K562 (cell line): ENCODE measurements around the gene WFIKKN1. TPM values are rescaled to one million over a fixed set of nuclear protein-coding genes. Genes with fewer than 3 reads are reported as not detected.

Experiments
- BHLHE40 ChIP-seq: IDR thresholded peaks from 2 replicates; pipeline ENCODE4 v1.6.1; 2011; ENCODE audit warnings: low read length, improper control_type of control experiment
- DMBX1 ChIP-seq: fragments of 250-450 bp; sonication (Bioruptor Pico); IDR thresholded peaks from 2 replicates; pipeline ENCODE4 v1.8.0; 2022; ENCODE audit warnings: inconsistent platforms, mild to moderate bottlenecking, moderate library complexity, borderline replicate concordance
- ELF2 ChIP-seq: fragments of 250-450 bp; sonication (Bioruptor Pico); IDR thresholded peaks from 2 replicates; pipeline ENCODE4 v1.5.0; 2021; ENCODE audit warnings: mild to moderate bottlenecking
- ILK ChIP-seq: fragments of 450-650 bp; IDR thresholded peaks from 2 replicates; pipeline ENCODE4 v1.6.1; 2016; ENCODE audit warnings: missing genetic modification characterization, low read depth, mild to moderate bottlenecking, missing compliant biosample characterization, moderate library complexity, borderline replicate concordance
- KDM5B ChIP-seq: fragments of 200-600 bp; sonication (generic); IDR thresholded peaks from 2 replicates; pipeline ENCODE4 v1.6.1; 2012; ENCODE audit warnings: low read depth, mild to moderate bottlenecking, moderate library complexity, low read length, control low read depth, inconsistent platforms; ENCODE audit not compliant: insufficient replicate concordance
- LEF1 ChIP-seq: fragments of 450-650 bp; IDR thresholded peaks from 2 replicates; pipeline ENCODE4 v1.6.1; 2016; ENCODE audit warnings: mild to moderate bottlenecking
- NR2C2 ChIP-seq, 2 experiments: fragments of 200-800 bp in 1 of 2; sonication (Bioruptor generic) in 1 of 2; sonication (generic) in 1 of 2; formaldehyde crosslinking in 1 of 2; IDR thresholded peaks; 2 replicates each; pipeline versions ENCODE4 v1.6.1 to v1.8.0; 2016 to 2022; ENCODE audit warnings: mild to moderate bottlenecking in 1 of 2, missing compliant biosample characterization in 1 of 2, missing genetic modification characterization in 1 of 2, missing genetic modification reagents in 1 of 2
- SP1 ChIP-seq: sonication (generic); formaldehyde crosslinking; IDR thresholded peaks from 2 replicates; pipeline ENCODE4 v1.8.1; 2022; ENCODE audit warnings: mild to moderate bottlenecking, missing genetic modification reagents
- ZC3H4 ChIP-seq: sonication (generic); formaldehyde crosslinking; IDR thresholded peaks from 2 replicates; pipeline ENCODE4 v1.9.0; 2021; ENCODE audit warnings: missing genetic modification reagents, borderline replicate concordance
- polyA plus RNA-seq, 8 experiments: library from polyadenylated mRNA; depleted of rRNA in 4 of 8; stranded (reverse) in 5 of 8; unstranded in 3 of 8; fragments of >200 nt; fragmentation: Nextera tagmentation in 2 of 8; fragmentation: Illumina TruSeq in 1 of 8; extraction: Ambion mirVana in 2 of 8; extraction: Trizol in 1 of 8; gene quantifications; 2 replicates each; pipeline versions ENCODE4 v1.2.1 to v1.2.3, GENCODE V29; 2011 to 2014; ENCODE audit warnings: inconsistent platforms in 1 of 8, missing spikeins in 1 of 8
- total RNA-seq, 7 experiments: library from RNA; depleted of rRNA in 6 of 7; stranded (reverse); fragments of >200 nt in 6 of 7; fragmentation: Illumina TruSeq in 2 of 7; extraction: Trizol in 2 of 7; gene quantifications; 2 replicates each; pipeline versions ENCODE4 v1.2.1 to v1.2.3, GENCODE V29; 2011 to 2021; ENCODE audit warnings: low replicate concordance in 1 of 7
- TF ChIP-seq, protein P1 (sequence below): sonication (generic); formaldehyde crosslinking; IDR thresholded peaks from 2 replicates; pipeline ENCODE4 v1.9.0; 2022; ENCODE audit warnings: mild to moderate bottlenecking, missing genetic modification reagents
- TF ChIP-seq, protein P2 (sequence below), 2 experiments: IDR thresholded peaks; 2 replicates each; pipeline ENCODE4 v1.6.1; 2011; ENCODE audit warnings: borderline replicate concordance in 1 of 2, control low read depth in 1 of 2, low read depth in 1 of 2, low read length in 1 of 2, mild to moderate bottlenecking in 1 of 2, mixed read lengths in 1 of 2, moderate library complexity in 1 of 2; ENCODE audit not compliant: insufficient read depth in 1 of 2, insufficient read length in 1 of 2, poor library complexity in 1 of 2, severe bottlenecking in 1 of 2; ENCODE audit errors: extremely low read depth in 1 of 2
- TF ChIP-seq, protein P3 (sequence below): sonication (generic); formaldehyde crosslinking; IDR thresholded peaks from 2 replicates; pipeline ENCODE4 v1.8.0; 2022; ENCODE audit warnings: mild to moderate bottlenecking, missing genetic modification reagents
- TF ChIP-seq, protein P4 (sequence below): IDR thresholded peaks from 2 replicates; pipeline ENCODE4 v1.6.1; 2014; ENCODE audit warnings: antibody characterized with exemption
- TF ChIP-seq, protein P5 (sequence below): sonication (generic); formaldehyde crosslinking; IDR thresholded peaks from 2 replicates; pipeline ENCODE4 v1.8.0; 2022; ENCODE audit warnings: mild to moderate bottlenecking, missing genetic modification reagents
- TF ChIP-seq, protein P6 (sequence below): sonication (generic); formaldehyde crosslinking; IDR thresholded peaks from 2 replicates; pipeline ENCODE4 v1.8.1; 2023; ENCODE audit warnings: mild to moderate bottlenecking, missing genetic modification reagents

The WFIKKN1 gene
- total and polyA plus RNA-seq, 9 of the 15 experiments (the other 6 are each of a cell fraction or from before 2014, with no cell fraction given): 0.14 to 1.1 (median 0.50) TPM; not detected in 4

DNA sequence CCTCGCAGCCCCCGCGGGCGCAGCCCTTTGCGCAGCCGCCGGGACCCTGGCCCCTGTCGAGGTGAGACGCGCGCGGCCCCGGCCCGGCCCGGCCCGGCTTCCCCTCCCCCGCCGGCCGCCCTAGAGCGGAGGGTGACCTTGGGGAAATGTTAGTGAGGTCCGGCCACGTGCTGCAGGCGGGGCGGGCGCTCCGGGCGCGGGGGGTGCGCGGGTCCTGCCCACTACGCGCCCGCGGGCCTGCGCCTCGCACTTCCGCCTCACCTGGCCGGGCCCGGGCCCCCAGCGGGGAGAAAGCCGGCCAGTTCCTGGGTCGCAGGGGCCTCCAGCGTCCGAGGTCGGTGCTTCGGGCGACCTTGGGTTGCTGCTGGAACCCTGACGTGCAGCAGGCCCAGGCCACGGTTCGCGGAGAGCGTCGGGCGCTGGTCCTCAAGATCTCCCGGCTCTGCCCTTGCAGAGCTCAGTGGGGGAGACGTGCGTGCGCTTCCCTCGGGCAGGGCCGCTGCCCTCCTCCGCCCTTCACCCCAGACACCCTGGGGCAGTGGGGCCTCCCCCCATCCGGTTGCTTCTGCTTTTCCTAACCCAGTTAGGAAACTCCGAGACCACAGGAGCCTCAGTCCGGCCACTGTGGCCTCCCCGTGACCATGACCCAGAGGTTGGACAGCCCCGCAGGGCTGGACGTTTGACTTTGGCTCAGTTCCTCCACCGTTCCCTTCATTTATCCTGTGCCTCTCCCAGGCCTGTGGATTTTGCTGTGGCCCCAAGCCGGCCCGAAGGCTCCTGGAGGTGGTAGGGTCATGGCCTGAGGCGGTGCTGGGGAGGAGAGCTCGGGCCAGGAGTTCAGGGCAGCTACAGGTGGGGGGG, 11.6 kb downstream of the WFIKKN1 start (continued):
- TF ChIP-seq, protein P1, sequence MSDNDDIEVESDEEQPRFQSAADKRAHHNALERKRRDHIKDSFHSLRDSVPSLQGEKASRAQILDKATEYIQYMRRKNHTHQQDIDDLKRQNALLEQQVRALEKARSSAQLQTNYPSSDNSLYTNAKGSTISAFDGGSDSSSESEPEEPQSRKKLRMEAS (CRISPR knock-in tag): peak; percentile 33; the same call in 1 of the 2 replicates
- TF ChIP-seq, protein P2, sequence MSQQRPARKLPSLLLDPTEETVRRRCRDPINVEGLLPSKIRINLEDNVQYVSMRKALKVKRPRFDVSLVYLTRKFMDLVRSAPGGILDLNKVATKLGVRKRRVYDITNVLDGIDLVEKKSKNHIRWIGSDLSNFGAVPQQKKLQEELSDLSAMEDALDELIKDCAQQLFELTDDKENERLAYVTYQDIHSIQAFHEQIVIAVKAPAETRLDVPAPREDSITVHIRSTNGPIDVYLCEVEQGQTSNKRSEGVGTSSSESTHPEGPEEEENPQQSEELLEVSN (IDR thresholded peaks at IDR 0.05; ENCODE audit: borderline replicate concordance in 1 of 2, extremely low read depth in 1 of 2, insufficient read depth in 1 of 2, insufficient read length in 1 of 2, low read depth in 1 of 2, low read length in 1 of 2, poor library complexity in 1 of 2, severe bottlenecking in 1 of 2): peak; percentile 80 to 82
- peak; percentile 60; the same call in 1 of the 2 replicates for TF ChIP-seq ELF2 (CRISPR knock-in tag)
- TF ChIP-seq DMBX1: no peak
- peak; percentile 49; the same call in 1 of the 2 replicates for TF ChIP-seq SP1 (CRISPR knock-in tag)
- TF ChIP-seq, protein P3, sequence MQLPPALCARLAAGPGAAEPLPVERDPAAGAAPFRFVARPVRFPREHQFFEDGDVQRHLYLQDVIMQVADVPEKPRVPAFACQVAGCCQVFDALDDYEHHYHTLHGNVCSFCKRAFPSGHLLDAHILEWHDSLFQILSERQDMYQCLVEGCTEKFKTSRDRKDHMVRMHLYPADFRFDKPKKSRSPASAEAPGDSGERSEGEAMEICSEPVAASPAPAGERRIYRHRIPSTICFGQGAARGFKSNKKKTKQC (CRISPR knock-in tag): peak; percentile 21; the same call in 1 of the 2 replicates
- TF ChIP-seq ILK (tag): no peak
- peak; percentile 18; the same call in 1 of the 2 replicates for TF ChIP-seq ZC3H4 (CRISPR knock-in tag)
- TF ChIP-seq, protein P4, sequence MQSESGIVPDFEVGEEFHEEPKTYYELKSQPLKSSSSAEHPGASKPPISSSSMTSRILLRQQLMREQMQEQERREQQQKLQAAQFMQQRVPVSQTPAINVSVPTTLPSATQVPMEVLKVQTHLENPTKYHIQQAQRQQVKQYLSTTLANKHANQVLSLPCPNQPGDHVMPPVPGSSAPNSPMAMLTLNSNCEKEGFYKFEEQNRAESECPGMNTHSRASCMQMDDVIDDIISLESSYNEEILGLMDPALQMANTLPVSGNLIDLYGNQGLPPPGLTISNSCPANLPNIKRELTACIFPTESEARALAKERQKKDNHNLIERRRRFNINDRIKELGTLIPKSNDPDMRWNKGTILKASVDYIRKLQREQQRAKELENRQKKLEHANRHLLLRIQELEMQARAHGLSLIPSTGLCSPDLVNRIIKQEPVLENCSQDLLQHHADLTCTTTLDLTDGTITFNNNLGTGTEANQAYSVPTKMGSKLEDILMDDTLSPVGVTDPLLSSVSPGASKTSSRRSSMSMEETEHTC: 0 out of 2 replicates have a peak, but pooled peaks have one; percentile 24
- 0 out of 2 replicates have a peak, but pooled peaks have one; percentile 23 for TF ChIP-seq BHLHE40
- TF ChIP-seq, protein P5, sequence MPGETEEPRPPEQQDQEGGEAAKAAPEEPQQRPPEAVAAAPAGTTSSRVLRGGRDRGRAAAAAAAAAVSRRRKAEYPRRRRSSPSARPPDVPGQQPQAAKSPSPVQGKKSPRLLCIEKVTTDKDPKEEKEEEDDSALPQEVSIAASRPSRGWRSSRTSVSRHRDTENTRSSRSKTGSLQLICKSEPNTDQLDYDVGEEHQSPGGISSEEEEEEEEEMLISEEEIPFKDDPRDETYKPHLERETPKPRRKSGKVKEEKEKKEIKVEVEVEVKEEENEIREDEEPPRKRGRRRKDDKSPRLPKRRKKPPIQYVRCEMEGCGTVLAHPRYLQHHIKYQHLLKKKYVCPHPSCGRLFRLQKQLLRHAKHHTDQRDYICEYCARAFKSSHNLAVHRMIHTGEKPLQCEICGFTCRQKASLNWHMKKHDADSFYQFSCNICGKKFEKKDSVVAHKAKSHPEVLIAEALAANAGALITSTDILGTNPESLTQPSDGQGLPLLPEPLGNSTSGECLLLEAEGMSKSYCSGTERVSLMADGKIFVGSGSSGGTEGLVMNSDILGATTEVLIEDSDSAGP (CRISPR knock-in tag): no peak
- TF ChIP-seq LEF1: no peak
- TF ChIP-seq, protein P6, sequence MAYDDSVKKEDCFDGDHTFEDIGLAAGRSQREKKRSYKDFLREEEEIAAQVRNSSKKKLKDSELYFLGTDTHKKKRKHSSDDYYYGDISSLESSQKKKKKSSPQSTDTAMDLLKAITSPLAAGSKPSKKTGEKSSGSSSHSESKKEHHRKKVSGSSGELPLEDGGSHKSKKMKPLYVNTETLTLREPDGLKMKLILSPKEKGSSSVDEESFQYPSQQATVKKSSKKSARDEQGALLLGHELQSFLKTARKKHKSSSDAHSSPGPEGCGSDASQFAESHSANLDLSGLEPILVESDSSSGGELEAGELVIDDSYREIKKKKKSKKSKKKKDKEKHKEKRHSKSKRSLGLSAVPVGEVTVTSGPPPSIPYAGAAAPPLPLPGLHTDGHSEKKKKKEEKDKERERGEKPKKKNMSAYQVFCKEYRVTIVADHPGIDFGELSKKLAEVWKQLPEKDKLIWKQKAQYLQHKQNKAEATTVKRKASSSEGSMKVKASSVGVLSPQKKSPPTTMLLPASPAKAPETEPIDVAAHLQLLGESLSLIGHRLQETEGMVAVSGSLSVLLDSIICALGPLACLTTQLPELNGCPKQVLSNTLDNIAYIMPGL (CRISPR knock-in tag): peak; percentile 41; the same call in 1 of the 2 replicates
- TF ChIP-seq KDM5B: peak; percentile 50
- TF ChIP-seq NR2C2 (CRISPR knock-in tag; IDR thresholded peaks at IDR 0.05): no peak
- peak; percentile 86 for TF ChIP-seq NR2C2 (tag; IDR thresholded peaks at IDR 0.05)
